Panc1 (cell line): ENCODE measurements around the gene G2E3.

Experiments
- CTCF ChIP-seq: fragments of 450-650 bp; IDR thresholded peaks from 2 replicates; pipeline ENCODE4 v1.5.1; 2017; ENCODE audit warnings: mild to moderate bottlenecking
- POLR2AphosphoS5 ChIP-seq: IDR thresholded peaks from 2 replicates; pipeline ENCODE4 v1.6.1; 2012; ENCODE audit warnings: mild to moderate bottlenecking, low read depth, low read length, moderate library complexity
- SIN3A ChIP-seq: IDR thresholded peaks from 2 replicates; pipeline ENCODE4 v1.6.1; 2012; ENCODE audit warnings: low read depth, mild to moderate bottlenecking, low read length, moderate library complexity, borderline replicate concordance; ENCODE audit not compliant: insufficient read depth
- TF ChIP-seq, protein P1 (sequence below), 2 experiments: IDR thresholded peaks; 2 replicates each; pipeline ENCODE4 v1.6.1; 2011 to 2012; ENCODE audit warnings: low read depth in 2 of 2, control low read depth in 1 of 2, low read length in 1 of 2, mild to moderate bottlenecking in 1 of 2, moderate library complexity in 1 of 2; ENCODE audit not compliant: insufficient read depth in 1 of 2

DNA sequence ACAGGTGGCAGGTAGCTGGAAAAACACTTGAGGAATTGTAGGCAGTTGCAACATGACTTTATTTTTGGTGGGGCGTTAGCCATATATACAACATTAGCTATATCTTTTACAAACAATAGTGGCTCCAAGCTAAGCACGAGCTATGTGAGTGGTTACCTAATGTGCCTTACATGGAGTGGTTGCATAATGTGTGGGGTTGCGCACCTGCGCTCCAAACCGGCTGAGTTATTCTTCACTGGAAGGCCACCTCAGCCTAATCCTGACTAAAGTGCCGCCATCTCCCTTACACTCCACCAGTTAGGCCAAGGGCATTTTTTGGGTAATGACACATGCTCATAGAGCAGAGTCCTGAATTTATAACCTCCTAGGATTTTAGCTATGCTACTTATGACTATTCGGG, 31.8 kb upstream of the G2E3 start:
- TF ChIP-seq POLR2AphosphoS5 = no peak
- TF ChIP-seq CTCF = no peak
- no peak for TF ChIP-seq SIN3A
- TF ChIP-seq, protein P1, sequence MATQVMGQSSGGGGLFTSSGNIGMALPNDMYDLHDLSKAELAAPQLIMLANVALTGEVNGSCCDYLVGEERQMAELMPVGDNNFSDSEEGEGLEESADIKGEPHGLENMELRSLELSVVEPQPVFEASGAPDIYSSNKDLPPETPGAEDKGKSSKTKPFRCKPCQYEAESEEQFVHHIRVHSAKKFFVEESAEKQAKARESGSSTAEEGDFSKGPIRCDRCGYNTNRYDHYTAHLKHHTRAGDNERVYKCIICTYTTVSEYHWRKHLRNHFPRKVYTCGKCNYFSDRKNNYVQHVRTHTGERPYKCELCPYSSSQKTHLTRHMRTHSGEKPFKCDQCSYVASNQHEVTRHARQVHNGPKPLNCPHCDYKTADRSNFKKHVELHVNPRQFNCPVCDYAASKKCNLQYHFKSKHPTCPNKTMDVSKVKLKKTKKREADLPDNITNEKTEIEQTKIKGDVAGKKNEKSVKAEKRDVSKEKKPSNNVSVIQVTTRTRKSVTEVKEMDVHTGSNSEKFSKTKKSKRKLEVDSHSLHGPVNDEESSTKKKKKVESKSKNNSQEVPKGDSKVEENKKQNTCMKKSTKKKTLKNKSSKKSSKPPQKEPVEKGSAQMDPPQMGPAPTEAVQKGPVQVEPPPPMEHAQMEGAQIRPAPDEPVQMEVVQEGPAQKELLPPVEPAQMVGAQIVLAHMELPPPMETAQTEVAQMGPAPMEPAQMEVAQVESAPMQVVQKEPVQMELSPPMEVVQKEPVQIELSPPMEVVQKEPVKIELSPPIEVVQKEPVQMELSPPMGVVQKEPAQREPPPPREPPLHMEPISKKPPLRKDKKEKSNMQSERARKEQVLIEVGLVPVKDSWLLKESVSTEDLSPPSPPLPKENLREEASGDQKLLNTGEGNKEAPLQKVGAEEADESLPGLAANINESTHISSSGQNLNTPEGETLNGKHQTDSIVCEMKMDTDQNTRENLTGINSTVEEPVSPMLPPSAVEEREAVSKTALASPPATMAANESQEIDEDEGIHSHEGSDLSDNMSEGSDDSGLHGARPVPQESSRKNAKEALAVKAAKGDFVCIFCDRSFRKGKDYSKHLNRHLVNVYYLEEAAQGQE (IDR thresholded peaks at IDR 0.05; ENCODE audit: insufficient read depth in 1 of 2, low read depth in 2 of 2, low read length in 1 of 2) = no peak
